DLD1 (cell line): ENCODE measurements around the gene ERBB4.

ENCODE experiments used
- in situ Hi-C: cut with HindIII; loops from 2 replicates; pipeline ENCODE4 v1.10.0; 2017; ENCODE audit warnings: low sequenced_read_pairs

ERBB4 gene

GRCh38 chr2:212367431-212367830 lies 171.2 kb downstream of the ERBB4 start:
- in situ Hi-C loops = no loop called here

DNA sequence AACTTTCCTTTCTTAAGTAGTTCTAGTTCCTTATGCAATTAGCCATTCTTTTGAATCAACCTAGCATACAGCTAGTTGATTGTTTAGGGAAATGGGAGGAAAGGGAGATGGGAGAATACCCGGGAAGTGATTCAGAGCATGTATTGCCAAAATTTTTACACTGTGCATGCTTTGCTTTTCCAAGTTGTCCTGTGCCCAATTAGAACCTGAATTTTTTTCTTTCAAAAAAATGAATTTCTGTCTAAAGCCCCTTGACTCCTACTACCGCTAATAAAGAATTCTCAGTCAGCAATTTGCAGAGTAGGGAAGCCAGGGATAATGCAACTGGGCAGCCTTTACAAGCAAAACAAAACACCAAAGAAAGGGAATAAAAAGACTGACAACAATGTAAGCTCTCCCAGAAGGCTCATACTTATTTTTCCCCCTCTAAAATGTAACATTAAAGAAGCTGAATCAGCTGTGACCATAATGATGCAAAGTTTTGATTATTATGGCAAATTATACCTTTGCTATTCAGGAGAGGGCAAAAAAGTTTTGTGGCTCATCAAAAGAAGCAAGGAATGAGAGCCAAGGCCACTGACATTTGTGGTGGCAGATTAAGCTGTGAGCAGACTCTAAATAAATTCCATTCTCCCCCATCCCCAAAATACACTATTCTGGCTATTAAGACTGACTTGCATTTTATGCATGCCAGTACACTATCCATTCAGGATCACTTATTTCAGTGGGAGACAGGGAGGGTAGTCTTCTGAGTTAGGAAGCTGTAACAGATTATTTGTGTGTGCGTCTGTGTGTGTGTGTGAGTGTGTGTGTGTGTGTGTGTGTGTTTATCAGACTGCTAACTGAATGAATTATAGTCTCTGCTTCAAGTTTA lies 174.3 kb downstream of the ERBB4 start:
- in situ Hi-C loops = no loop called here

DNA sequence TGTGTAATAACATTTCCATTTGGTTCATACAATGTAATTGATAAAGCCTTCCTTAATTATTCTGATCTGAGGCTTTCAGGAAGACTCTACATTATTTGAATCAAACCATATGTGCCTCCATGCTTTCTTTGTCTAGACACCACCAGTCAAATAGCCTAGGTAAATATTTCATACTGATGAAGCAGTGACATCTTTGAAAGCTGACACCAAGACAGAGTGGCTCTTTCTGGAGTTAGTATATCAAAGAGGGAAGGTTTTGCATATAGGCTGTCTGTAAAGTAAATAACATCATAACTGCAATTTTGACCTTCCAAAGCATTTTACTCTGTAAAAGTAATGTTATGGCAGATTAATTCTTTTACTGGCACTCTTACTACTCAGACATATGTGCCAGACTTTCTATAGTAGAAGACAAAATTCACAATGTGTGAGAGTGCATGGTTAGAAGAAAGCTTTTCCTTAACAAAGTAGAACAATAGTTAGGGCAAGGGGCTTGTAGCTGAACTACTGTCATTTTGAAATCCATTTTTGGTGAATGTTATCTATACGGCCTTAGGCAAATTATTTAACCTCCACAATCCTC lies 177.3 kb downstream of the ERBB4 start:
- in situ Hi-C loops = no loop called here

DNA sequence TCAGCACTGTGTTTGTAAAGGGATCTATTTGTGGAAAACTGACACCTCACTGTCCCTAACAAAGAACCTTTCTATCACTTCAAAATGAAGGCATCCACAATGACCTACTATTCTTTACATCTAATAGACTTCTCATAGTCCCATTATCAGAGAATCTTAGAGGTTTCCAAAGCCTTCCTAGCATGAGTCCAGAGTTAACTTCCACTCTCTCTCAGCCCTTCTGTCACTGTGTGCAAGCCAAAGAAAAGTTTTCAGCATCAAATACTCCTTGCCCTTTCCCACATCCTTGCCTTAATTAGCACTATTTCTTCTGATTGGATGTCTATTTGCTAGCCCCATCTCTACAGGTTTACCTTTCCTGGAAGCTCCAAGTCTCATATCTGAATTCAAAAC lies 178.5 kb downstream of the ERBB4 start:
- in situ Hi-C loops = no loop called here

GRCh38 chr2:212359425-212360067 lies 179.1 kb downstream of the ERBB4 start:
- in situ Hi-C loops = no loop called here

DNA sequence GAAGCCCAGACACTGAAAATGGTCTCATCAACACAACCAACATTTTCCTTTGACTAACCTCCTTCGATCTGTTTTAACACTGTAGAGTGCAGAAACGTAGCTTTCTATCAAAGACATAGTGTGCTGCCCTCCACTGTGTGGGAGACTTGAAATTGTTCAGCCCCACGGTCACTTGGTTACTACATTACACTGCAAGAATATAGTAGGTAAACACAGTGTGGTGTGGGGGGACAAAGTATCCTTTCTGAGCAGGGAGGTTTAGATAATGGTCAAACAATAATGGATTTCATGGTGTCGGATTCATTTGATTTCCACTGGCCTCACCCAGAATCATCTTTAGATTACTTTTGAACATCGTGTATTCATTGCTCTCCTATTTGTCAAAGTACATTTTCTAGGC lies 181.0 kb downstream of the ERBB4 start:
- in situ Hi-C loops = no loop called here

DNA sequence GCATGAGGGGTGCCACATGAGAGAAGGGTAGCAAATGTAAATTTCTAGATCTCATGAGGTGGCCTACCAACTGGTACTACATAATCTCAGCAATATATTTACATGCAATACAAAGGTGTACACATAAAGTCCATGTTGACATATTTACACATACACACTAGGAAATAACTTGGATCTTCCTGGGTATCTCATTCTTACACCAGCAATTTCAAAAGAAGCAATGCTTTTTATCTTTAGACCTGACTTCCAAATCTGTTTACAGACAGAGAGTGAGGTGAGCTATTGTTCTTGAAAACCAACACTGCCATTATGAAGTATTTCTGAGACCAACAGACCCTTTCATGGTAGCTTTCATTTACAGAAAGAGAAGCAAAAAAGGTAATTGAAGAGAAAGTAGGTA lies 184.2 kb downstream of the ERBB4 start:
- in situ Hi-C loops = no loop called here

DNA sequence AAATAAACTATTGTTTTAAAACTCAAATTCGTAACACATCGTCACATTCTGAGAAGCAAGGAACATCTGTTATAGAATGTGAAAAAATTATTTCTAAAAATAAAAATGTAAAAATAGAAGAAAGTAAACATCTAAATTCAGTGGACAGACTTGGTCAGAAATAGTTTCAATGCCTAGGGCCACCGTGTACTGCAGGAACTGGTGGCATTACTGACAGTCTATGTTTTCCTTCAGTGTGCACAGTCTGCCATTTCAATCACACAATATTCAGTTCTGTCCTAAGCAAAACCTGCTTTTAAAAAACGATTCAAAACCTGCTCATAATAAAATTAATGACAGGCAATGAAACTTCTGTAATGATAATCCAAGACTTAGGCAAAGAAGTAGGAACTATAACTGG lies 190.1 kb downstream of the ERBB4 start:
- in situ Hi-C loops = no loop called here

GRCh38 chr2:212346865-212347264 lies 191.7 kb downstream of the ERBB4 start:
- in situ Hi-C loops = no loop called here

GRCh38 chr2:212345966-212346365 lies 192.6 kb downstream of the ERBB4 start:
- in situ Hi-C loops = no loop called here

DNA sequence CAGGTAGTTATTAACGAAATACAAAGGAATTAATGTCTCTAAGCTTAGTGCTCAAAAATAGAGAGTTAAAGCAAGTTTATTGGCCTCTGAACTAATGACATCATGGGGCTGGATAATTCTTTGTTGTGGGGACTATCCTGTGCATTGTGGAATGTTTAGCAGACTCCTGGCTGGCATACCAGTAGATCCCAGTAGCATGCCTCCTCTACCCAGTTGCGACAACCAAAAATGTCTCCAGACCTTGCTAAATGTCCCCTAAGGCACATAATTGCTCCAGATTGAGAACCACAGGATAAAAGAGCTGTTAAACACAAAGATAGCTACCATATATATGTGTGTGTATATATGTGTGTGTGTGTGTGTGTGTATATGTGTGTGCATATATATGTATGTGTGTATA lies 194.5 kb downstream of the ERBB4 start:
- in situ Hi-C loops = no loop called here

DNA sequence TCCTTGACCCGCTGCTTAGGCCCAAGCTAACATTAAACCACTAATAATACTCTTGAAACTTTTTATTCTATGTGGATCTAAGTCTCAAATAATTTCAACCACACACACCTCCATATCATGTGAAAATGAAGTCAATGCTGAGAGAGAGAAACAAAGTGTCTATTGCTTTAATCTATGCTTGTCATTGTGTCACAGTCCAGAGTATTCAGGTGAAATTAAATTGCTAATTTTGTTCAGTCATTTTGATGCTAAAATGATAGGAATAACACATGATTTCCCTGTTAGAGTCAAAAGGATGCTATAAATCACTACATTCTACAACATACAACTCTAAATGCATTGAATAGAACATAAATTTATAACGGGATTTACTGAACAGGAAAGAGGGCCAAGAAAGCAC lies 195.4 kb downstream of the ERBB4 start:
- in situ Hi-C loops = no loop called here

- in situ Hi-C loops = no loop called here
These were observed 200.9 kb downstream of the ERBB4 start for GRCh38 chr2:212337486-212338343.

- in situ Hi-C loops = no loop called here
These were observed 201.6 kb downstream of the ERBB4 start for GRCh38 chr2:212337036-212337435.

DNA sequence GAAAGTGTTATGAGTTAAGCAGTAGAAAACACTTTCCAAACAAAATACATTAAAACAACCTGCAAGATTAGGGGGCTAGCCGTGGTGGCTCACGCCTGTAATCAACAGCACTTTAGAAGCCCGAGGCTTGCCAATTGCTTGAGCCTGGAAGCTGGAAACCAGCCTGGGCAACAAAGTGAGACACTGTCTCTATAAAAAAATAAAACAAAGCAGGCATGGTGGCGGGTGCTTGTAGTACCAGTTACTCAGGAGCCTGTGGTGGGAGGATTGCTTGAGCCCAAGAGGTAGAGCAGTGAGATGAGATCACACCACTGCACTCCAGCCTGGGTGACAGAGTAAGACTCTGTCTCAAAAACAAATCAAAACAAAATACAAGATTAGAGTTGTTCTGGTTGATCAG lies 208.3 kb downstream of the ERBB4 start:
- in situ Hi-C loops = no loop called here

DNA sequence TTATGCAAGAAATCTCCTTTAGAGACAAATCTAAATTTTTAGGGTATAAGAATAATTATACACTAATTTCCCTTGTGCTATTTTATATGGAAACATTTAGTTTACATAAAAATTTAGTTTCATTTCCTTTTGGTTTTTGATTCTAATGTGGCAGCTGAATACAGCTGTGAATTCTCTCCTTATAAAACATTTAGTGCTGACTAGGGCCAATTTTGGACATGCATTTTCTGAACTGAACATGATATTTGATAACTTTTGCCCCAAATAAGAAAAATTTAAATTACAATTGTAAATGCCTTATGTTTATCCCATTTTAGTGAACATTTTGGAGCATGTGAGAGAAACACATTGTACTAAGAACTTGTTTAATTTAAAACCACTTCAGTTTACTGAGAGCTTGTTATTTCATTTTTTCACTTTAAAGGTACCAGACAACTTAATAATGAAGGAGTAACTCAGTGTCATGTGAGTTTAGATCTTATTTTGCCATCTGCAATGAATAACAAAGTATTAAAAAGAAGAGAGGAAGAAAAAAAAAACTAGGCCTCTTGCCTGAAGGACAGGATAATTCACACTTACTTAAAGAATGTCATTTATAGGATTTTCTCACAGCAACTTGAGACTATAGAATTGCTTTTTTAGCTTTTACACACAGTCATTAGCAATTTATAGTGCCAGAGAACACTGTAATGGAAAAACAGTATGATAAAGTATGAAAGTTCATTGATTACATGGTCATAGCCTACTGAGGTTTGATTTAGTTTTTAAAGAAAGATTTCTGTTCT lies 209.7 kb downstream of the ERBB4 start:
- in situ Hi-C loops = no loop called here

DNA sequence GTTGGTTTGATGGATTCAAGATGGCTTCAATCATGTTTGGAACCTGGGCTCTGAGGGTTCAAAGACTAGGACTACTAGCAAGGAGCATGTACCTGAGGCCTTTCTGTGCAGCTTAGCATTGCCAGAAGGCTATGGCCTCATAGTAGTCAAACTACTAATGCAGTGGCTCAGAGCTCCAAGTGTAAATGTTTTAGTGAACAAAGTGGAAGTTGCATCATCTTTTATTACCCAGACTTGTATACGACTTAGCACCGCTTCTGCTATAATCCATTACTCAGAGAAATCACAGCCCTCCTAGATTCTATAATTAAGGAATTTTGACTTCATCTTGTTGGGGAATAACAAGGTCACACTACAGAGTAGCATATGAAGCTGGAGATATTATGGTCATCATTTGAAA lies 210.5 kb downstream of the ERBB4 start:
- in situ Hi-C loops = no loop called here

- in situ Hi-C loops = no loop called here
These were observed 211.3 kb downstream of the ERBB4 start for GRCh38 chr2:212327171-212327809.

DNA sequence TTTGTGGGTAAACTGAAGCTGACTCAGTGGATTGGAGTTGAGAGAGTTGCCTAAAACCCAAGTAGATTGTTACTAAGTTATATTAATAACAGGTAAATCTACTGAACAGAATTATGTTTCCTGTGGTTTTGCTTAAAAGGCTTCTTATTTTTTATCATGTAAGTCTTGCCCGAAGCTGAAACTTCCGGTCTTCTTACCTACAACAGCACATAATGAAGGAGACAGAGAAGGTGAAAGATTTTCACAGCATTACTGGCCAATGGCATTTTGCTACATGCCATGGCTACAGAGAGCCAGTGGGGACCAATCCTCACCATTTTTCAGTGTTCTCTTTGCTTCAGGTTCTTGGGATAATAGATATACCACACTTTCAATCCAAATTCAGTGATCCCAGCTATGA lies 220.0 kb downstream of the ERBB4 start:
- in situ Hi-C loops = no loop called here

DNA sequence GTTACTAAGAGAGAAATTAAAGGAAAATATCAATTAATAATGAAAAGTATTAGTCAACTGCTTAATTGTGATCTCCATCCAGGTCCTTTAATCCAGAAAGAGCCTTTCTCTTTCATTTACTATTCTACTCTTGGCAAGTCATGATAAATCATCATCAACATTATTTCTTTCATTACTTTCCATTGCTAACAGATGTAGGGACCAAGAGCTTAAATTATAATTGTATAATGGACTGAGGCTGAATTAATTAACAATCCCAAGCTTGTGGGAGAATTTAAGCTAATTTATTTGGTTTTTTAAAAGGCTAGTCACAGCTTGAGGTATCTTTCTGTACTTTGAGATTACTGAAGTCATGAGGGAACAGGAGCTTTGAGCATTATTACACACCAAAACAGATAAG lies 223.9 kb downstream of the ERBB4 start:
- in situ Hi-C loops = no loop called here
